ENCODE measurements around the gene CABP4. TPM values are rescaled to one million over a fixed set of nuclear protein-coding genes. Genes with fewer than 3 reads are reported as not detected.
A peak's percentile ranks its signal among the peaks of the same experiment; 100 is the strongest.

CABP4 gene
- total RNA-seq, 4 donors from 2014 or later, result 0.67 to 1.9 TPM; not detected in 2

- Histone ChIP-seq H3K9me3 (no peaks in the 10 kb centered on the region), H3K4me3 (peak overlapping the region; percentile 35 to 51), H3K36me3 (no peaks in the 10 kb centered on the region), H3K4me1 (peaks cover 0 to 18% of the 10 kb centered on the region in 2 donors), H3K27me3 (no peaks in the 10 kb centered on the region), H3K27ac (peak overlapping the region; percentile 76 to 93)
- no peak for DNase-seq
- intact Hi-C loops (cut with DNase I; ENCODE audit: low total_unique reads), result no loop called here
- TF ChIP-seq POLR2A (IDR thresholded peaks at IDR 0.05), result no peak
- TF ChIP-seq CTCF (IDR thresholded peaks at IDR 0.05), result no peak
Measured at GRCh38 chr11:67504005-67504949, 49.1 kb downstream of the CABP4 start.

- TF ChIP-seq POLR2A (IDR thresholded peaks at IDR 0.05) (no peak), CTCF (IDR thresholded peaks at IDR 0.05) (peak in 1 of 4 experiments; percentile 2)
- intact Hi-C loops (cut with DNase I; ENCODE audit: low total_unique reads), result loop anchor here (5.0 kb wide), 1 partner anchor 108 kb away; no protein-coding TSS in a partner anchor
- peak within 1 kb of the TSS; percentile 35 to 51 for H3K4me3 ChIP-seq
- peaks cover 0 to 18% of the 10 kb centered on the region in 2 donors for H3K4me1 ChIP-seq
- no peaks in the 10 kb centered on the region for H3K9me3 ChIP-seq
- H3K36me3 ChIP-seq, result no peaks in the 10 kb centered on the region
- H3K27me3 ChIP-seq, result no peaks in the 10 kb centered on the region
- DNase-seq, result peak in 1 of 2 donors; percentile 68
- H3K27ac ChIP-seq, result peak within 1 kb of the TSS; percentile 76 to 93
Measured at GRCh38 chr11:67504950-67505581, 49.9 kb downstream of the CABP4 start, which contains the start of gene PITPNM1. Gene PITPNM1, minus strand, starts transcription at chr11:67505363. Its CDS starts 1,183 bp downstream, at chr11:67504180.

GRCh38 chr11:67505605-67506396 lies 50.6 kb downstream of the CABP4 start:
- Histone ChIP-seq H3K9me3 (no peaks in the 10 kb centered on the region), H3K27ac (peak overlapping the region; percentile 76 to 93), H3K27me3 (no peaks in the 10 kb centered on the region), H3K4me3 (peak overlapping the region; percentile 35 to 51), H3K4me1 (peaks cover 0 to 18% of the 10 kb centered on the region in 2 donors), H3K36me3 (no peaks in the 10 kb centered on the region)
- peak; percentile 79 to 81 for DNase-seq
- intact Hi-C loops (cut with DNase I; ENCODE audit: low total_unique reads), result loop anchor here (5.0 kb wide), 1 partner anchor 108 kb away; no protein-coding TSS in a partner anchor
- TF ChIP-seq POLR2A (IDR thresholded peaks at IDR 0.05), result peak; percentile 35 to 50
- peak; percentile 90 to 97 (median 96) for TF ChIP-seq CTCF (IDR thresholded peaks at IDR 0.05)

GRCh38 chr11:67506426-67507051 lies 51.4 kb downstream of the CABP4 start:
- Histone ChIP-seq H3K4me1 (peaks cover 0 to 18% of the 10 kb centered on the region in 2 donors), H3K27ac (peak overlapping the region; percentile 90 to 93), H3K36me3 (no peaks in the 10 kb centered on the region), H3K27me3 (no peaks in the 10 kb centered on the region), H3K4me3 (no peak overlapping the region), H3K9me3 (no peaks in the 10 kb centered on the region)
- TF ChIP-seq CTCF (IDR thresholded peaks at IDR 0.05) (no peak), POLR2A (IDR thresholded peaks at IDR 0.05) (no peak)
- intact Hi-C loops (cut with DNase I; ENCODE audit: low total_unique reads), result loop anchor here (5.0 kb wide), 1 partner anchor 109 kb away; no protein-coding TSS in a partner anchor
- DNase-seq, result no peak

Data from uterus (tissue), 4 donors.